Uterus (tissue), 4 donors: ENCODE measurements around the gene BDH2. TPM values are rescaled to one million over a fixed set of nuclear protein-coding genes. Genes with fewer than 3 reads are reported as not detected.

Experiments
- DNase-seq, 2 donors: peaks; one replicate each; pipeline ENCODE4 v3.0.0-alpha.2; 2019 to 2020
- H3K27ac ChIP-seq, 2 donors: fragments of 200-600 bp; sonication (generic); 1 replicate in 1 of 2; 2 replicates in 1 of 2; pipeline ENCODE4 v1.5.1; 2016 to 2018
- H3K27me3 ChIP-seq, 2 donors: fragments of 200-600 bp; sonication (generic); one replicate each; pipeline ENCODE4 v1.5.1; 2018 to 2019; ENCODE audit warnings: control low read depth in 1 of 2
- H3K36me3 ChIP-seq, 2 donors: fragments of 200-600 bp; sonication (generic); one replicate each; pipeline ENCODE4 v1.5.1; 2019; ENCODE audit warnings: control low read depth in 1 of 2
- H3K4me1 ChIP-seq, 2 donors: fragments of 200-600 bp; sonication (generic); one replicate each; pipeline ENCODE4 v1.5.1; 2018 to 2019; ENCODE audit warnings: control low read depth in 1 of 2
- H3K4me3 ChIP-seq, 2 donors: fragments of 200-600 bp; sonication (generic); 1 replicate in 1 of 2; 2 replicates in 1 of 2; pipeline ENCODE4 v1.5.1; 2018 to 2019; ENCODE audit warnings: mild to moderate bottlenecking in 1 of 2
- H3K9me3 ChIP-seq, 2 donors: fragments of 200-600 bp; sonication (generic); one replicate each; pipeline ENCODE4 v1.5.1; 2019; ENCODE audit warnings: control low read depth in 1 of 2
- CTCF ChIP-seq, 4 experiments: fragments of 200-600 bp in 2 of 4; fragments of 450-650 bp in 2 of 4; sonication (generic) in 2 of 4; IDR thresholded peaks; one replicate each; pipeline ENCODE4 v1.5.1; 2016 to 2019; ENCODE audit warnings: antibody characterized with exemption in 4 of 4, mild to moderate bottlenecking in 2 of 4, moderate library complexity in 1 of 4
- POLR2A ChIP-seq, 2 donors: fragments of 450-650 bp; IDR thresholded peaks; one replicate each; pipeline ENCODE4 v1.6.1; 2016; ENCODE audit warnings: antibody characterized with exemption in 2 of 2, mild to moderate bottlenecking in 1 of 2, moderate library complexity in 1 of 2
- intact Hi-C: fragments of 100-400 bp; cut with DNase I; formaldehyde crosslinking; loops from one replicate; pipeline ENCODE4 v1.15.1; 2023; ENCODE audit warnings: low total_unique reads
- total RNA-seq, 4 donors: library from RNA; depleted of rRNA in 3 of 4; stranded (reverse); fragments of >200 nt in 3 of 4; gene quantifications; one replicate each; pipeline versions ENCODE4 v1.1.0 to v1.2.4, GENCODE V29; 2014 to 2023
- donor health status: DM: yes; HTN: yes; CAD: no.

Gene BDH2
- total RNA-seq, 4 donors from 2014 or later, result 39.7 to 96.7 (median 78.1) TPM

- no peaks in the 10 kb centered on the region for H3K27me3 ChIP-seq
- no peaks in the 10 kb centered on the region for H3K36me3 ChIP-seq
- no peak for DNase-seq
- intact Hi-C loops, result no loop called here
- H3K27ac ChIP-seq, result no peak overlapping the region
- no peak overlapping the region for H3K4me3 ChIP-seq
- H3K4me1 ChIP-seq, result no peaks in the 10 kb centered on the region
- no peak for TF ChIP-seq CTCF (IDR thresholded peaks at IDR 0.05)
- TF ChIP-seq POLR2A (IDR thresholded peaks at IDR 0.05), result no peak
- H3K9me3 ChIP-seq, result no peaks in the 10 kb centered on the region
Observed at GRCh38 chr4:103050736-103051436, 48.7 kb downstream of the BDH2 start.

GRCh38 chr4:103046416-103047290 is 53.0 kb downstream of the BDH2 start:
- Histone ChIP-seq H3K36me3 (no peaks in the 10 kb centered on the region), H3K4me1 (no peaks in the 10 kb centered on the region), H3K27ac (no peak overlapping the region), H3K27me3 (no peaks in the 10 kb centered on the region), H3K4me3 (no peak overlapping the region), H3K9me3 (no peaks in the 10 kb centered on the region)
- intact Hi-C loops, result no loop called here
- DNase-seq, result no peak
- TF ChIP-seq POLR2A (IDR thresholded peaks at IDR 0.05), result no peak
- peak; percentile 30 to 58 (median 31) for TF ChIP-seq CTCF (IDR thresholded peaks at IDR 0.05)

DNA sequence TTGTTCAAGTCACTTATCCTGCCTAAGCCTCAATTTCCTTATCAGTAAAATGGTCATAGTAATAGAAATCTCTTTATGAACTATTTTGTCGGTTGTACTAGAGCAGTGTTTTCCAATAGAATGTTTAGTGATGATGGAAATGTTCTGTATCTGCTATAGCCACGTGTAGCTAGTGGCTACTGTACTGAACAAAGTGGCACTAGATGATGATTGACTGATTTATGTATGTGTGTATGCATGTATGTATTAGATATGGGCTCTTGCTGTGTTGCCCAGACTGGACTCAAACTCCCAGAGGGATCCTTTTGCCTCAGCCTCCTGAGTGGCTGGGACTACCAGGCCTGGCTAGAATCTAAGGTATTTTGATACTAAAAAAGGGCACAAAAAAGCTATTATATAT is 55.5 kb downstream of the BDH2 start:
- Histone ChIP-seq H3K36me3 (no peaks in the 10 kb centered on the region), H3K27ac (no peak overlapping the region), H3K4me3 (no peak overlapping the region), H3K27me3 (no peaks in the 10 kb centered on the region), H3K9me3 (no peaks in the 10 kb centered on the region), H3K4me1 (no peaks in the 10 kb centered on the region)
- TF ChIP-seq POLR2A (IDR thresholded peaks at IDR 0.05) (no peak), CTCF (IDR thresholded peaks at IDR 0.05) (no peak)
- intact Hi-C loops, result no loop called here
- no peak for DNase-seq

GRCh38 chr4:103036169-103036568 is 63.5 kb downstream of the BDH2 start:
- Histone ChIP-seq H3K4me1 (no peaks in the 10 kb centered on the region), H3K27me3 (no peaks in the 10 kb centered on the region), H3K36me3 (no peaks in the 10 kb centered on the region), H3K27ac (no peak overlapping the region), H3K4me3 (no peak overlapping the region), H3K9me3 (peaks cover 0 to 5% of the 10 kb centered on the region in 2 donors)
- intact Hi-C loops, result no loop called here
- TF ChIP-seq CTCF (IDR thresholded peaks at IDR 0.05), result no peak
- TF ChIP-seq POLR2A (IDR thresholded peaks at IDR 0.05), result no peak
- no peak for DNase-seq

DNA sequence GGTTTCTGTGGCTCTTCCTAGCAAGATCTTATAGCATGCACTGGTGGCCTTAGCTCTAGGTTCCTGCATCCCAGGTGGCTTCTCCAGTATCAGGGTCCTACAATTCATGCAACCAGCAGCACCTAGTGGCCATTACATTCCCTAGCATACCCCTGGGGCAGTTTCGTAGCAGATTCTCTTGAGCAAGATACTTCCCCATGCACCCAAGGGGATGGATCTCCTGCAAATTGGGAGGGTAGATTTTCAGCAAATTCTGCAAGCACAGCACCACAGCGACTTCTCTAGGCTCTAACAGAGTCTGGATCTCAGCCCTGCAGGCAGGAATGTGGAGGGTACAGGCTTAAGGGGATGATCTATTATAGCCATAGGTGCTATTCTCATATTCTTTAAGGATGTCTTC is 67.1 kb downstream of the BDH2 start:
- H3K27ac ChIP-seq, result no peak overlapping the region
- no peaks in the 10 kb centered on the region for H3K36me3 ChIP-seq
- H3K4me3 ChIP-seq, result no peak overlapping the region
- H3K4me1 ChIP-seq, result no peaks in the 10 kb centered on the region
- peaks cover 0 to 5% of the 10 kb centered on the region in 2 donors for H3K9me3 ChIP-seq
- no peak for DNase-seq
- H3K27me3 ChIP-seq, result no peaks in the 10 kb centered on the region
- TF ChIP-seq POLR2A (IDR thresholded peaks at IDR 0.05) (no peak), CTCF (IDR thresholded peaks at IDR 0.05) (peak in 1 of 4 experiments; percentile 19)
- intact Hi-C loops, result no loop called here
